IMR-90 (cell line): ENCODE results near the gene C14orf39.
A peak's percentile ranks its signal among the peaks of the same experiment; 100 is the strongest.

Experiments
- FOS ChIP-seq: fragments of 150-350 bp; IDR thresholded peaks from 2 replicates; pipeline ENCODE4 v1.6.1; 2016; ENCODE audit warnings: low read depth, low read length
- MAFK ChIP-seq: IDR thresholded peaks from 2 replicates; pipeline ENCODE4 v1.6.1; 2012; ENCODE audit warnings: low read depth, low read length, improper control_type of control experiment
- MXI1 ChIP-seq: IDR thresholded peaks from 2 replicates; pipeline ENCODE4 v1.6.1; 2012; ENCODE audit warnings: low read depth, mild to moderate bottlenecking, low read length, moderate library complexity, borderline replicate concordance
- NFE2L2 ChIP-seq: fragments of 150-350 bp; IDR thresholded peaks from 2 replicates; pipeline ENCODE4 v1.6.1; 2016; ENCODE audit warnings: low read depth, mild to moderate bottlenecking, low read length
- POLR2A ChIP-seq: IDR thresholded peaks from 2 replicates; pipeline ENCODE4 v1.6.1; 2012; ENCODE audit warnings: mild to moderate bottlenecking, low read depth, low read length
- RAD21 ChIP-seq: IDR thresholded peaks from 2 replicates; pipeline ENCODE4 v1.6.1; 2012; ENCODE audit warnings: low read length, improper control_type of control experiment
- TF ChIP-seq, protein P1 (sequence below): conservative IDR thresholded peaks from 2 replicates; pipeline ENCODE4 v1.5.1; 2012; ENCODE audit warnings: mild to moderate bottlenecking, low read depth, low read length, improper control_type of control experiment

DNA sequence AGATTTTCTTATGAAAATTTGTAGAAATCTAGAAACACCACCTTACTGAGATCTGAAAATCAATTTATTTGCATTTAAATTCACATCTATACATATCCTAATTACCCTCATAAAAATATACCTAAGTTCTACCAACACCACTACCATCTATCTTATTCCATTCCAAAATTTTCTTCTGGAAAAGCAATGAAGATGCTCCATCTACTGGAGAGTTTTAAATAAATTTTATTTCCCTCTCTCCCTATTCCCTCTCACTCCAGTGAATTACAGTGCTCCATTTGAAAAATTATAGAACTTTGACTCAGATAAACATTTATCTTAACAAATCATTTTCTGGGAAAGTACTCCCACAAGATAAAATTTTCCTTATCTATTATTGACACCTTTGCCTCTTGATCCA lies 2.3 kb upstream of the C14orf39 start:
- TF ChIP-seq, protein P1, sequence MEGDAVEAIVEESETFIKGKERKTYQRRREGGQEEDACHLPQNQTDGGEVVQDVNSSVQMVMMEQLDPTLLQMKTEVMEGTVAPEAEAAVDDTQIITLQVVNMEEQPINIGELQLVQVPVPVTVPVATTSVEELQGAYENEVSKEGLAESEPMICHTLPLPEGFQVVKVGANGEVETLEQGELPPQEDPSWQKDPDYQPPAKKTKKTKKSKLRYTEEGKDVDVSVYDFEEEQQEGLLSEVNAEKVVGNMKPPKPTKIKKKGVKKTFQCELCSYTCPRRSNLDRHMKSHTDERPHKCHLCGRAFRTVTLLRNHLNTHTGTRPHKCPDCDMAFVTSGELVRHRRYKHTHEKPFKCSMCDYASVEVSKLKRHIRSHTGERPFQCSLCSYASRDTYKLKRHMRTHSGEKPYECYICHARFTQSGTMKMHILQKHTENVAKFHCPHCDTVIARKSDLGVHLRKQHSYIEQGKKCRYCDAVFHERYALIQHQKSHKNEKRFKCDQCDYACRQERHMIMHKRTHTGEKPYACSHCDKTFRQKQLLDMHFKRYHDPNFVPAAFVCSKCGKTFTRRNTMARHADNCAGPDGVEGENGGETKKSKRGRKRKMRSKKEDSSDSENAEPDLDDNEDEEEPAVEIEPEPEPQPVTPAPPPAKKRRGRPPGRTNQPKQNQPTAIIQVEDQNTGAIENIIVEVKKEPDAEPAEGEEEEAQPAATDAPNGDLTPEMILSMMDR = peak; percentile 35
- TF ChIP-seq NFE2L2 (no peak), FOS (no peak), POLR2A (no peak), RAD21 (no peak), MXI1 (no peak), MAFK (no peak)
